Coronary artery (tissue), 2 donors: ENCODE results near the gene CEBPZOS.
"Not testable (repeated sequence)": the region's sequence is repeated elsewhere in the genome, so short reads cannot be mapped to it uniquely, and the experiment has no call there.

Experiments used
- DNase-seq: peaks from one replicate; pipeline ENCODE4 v3.0.0-alpha.2; 2017; ENCODE audit warnings: low spot score
- H3K27ac ChIP-seq, 2 donors: fragments of 200-600 bp; sonication (generic); one replicate each; pipeline ENCODE4 v1.5.1; 2016 to 2019
- H3K4me3 ChIP-seq: fragments of 200-600 bp; sonication (generic); 2 replicates; pipeline ENCODE4 v1.5.1; 2016; ENCODE audit warnings: mild to moderate bottlenecking, moderate library complexity
- CTCF ChIP-seq: fragments of 200-600 bp; sonication (generic); IDR thresholded peaks from one replicate; pipeline ENCODE4 v1.5.1; 2019; ENCODE audit warnings: antibody characterized with exemption

Gene CEBPZOS

GRCh38 chr2:37205689-37206341 is 9.5 kb downstream of the CEBPZOS start:
- no peak overlapping the region for H3K4me3 ChIP-seq
- no peak for DNase-seq
- no peak overlapping the region for H3K27ac ChIP-seq
- TF ChIP-seq CTCF, result no peak

GRCh38 chr2:37206760-37207159 is 10.5 kb downstream of the CEBPZOS start:
- H3K4me3 ChIP-seq, H3K27ac ChIP-seq, DNase-seq: not testable (repeated sequence)

GRCh38 chr2:37211212-37211611 is 14.9 kb downstream of the CEBPZOS start:
- H3K4me3 ChIP-seq, result no peak overlapping the region
- no peak for DNase-seq
- H3K27ac ChIP-seq, result no peak overlapping the region
- no peak for TF ChIP-seq CTCF

GRCh38 chr2:37211939-37212338 is 15.6 kb downstream of the CEBPZOS start:
- TF ChIP-seq CTCF, result no peak
- H3K27ac ChIP-seq, result no peak overlapping the region
- DNase-seq, result no peak
- no peak overlapping the region for H3K4me3 ChIP-seq

- DNase-seq, result no peak
- Histone ChIP-seq H3K27ac (no peak overlapping the region), H3K4me3 (no peak overlapping the region)
- no peak for TF ChIP-seq CTCF
These were observed 19.0 kb downstream of the CEBPZOS start for GRCh38 chr2:37215250-37215649.

GRCh38 chr2:37219046-37219445 is 22.8 kb downstream of the CEBPZOS start:
- no peak for DNase-seq
- Histone ChIP-seq H3K4me3 (no peak overlapping the region), H3K27ac (no peak overlapping the region)
- TF ChIP-seq CTCF, result no peak

GRCh38 chr2:37223131-37223530 is 26.8 kb downstream of the CEBPZOS start:
- no peak for DNase-seq
- TF ChIP-seq CTCF, result no peak
- no peak overlapping the region for H3K4me3 ChIP-seq
- no peak overlapping the region for H3K27ac ChIP-seq
